Suprapubic skin (tissue), 4 donors: ENCODE results near the gene KCNK5. TPM values are rescaled to one million over a fixed set of nuclear protein-coding genes. Genes with fewer than 3 reads are reported as not detected.
A peak's percentile ranks its signal among the peaks of the same experiment; 100 is the strongest.

Source experiments
- DNase-seq, 2 donors: peaks; one replicate each; pipeline ENCODE4 v3.0.0-alpha.2; 2019; ENCODE audit warnings: low spot score in 2 of 2
- H3K27ac ChIP-seq: fragments of 200-600 bp; sonication (generic); one replicate; pipeline ENCODE4 v1.5.1; 2019
- H3K27me3 ChIP-seq: fragments of 200-600 bp; sonication (generic); one replicate; pipeline ENCODE4 v1.5.1; 2019
- H3K36me3 ChIP-seq: fragments of 200-600 bp; sonication (generic); one replicate; pipeline ENCODE4 v1.5.1; 2019
- H3K4me1 ChIP-seq: fragments of 200-600 bp; sonication (generic); one replicate; pipeline ENCODE4 v1.5.1; 2019
- H3K4me3 ChIP-seq: fragments of 200-600 bp; sonication (generic); one replicate; pipeline ENCODE4 v1.5.1; 2019; ENCODE audit warnings: mild to moderate bottlenecking
- H3K9me3 ChIP-seq: fragments of 200-600 bp; sonication (generic); one replicate; pipeline ENCODE4 v1.5.1; 2019
- CTCF ChIP-seq, 2 donors: fragments of 200-600 bp in 1 of 2; fragments of 450-650 bp in 1 of 2; sonication (generic) in 1 of 2; IDR thresholded peaks; one replicate each; pipeline ENCODE4 v1.5.1; 2016 to 2019; ENCODE audit warnings: antibody characterized with exemption in 2 of 2, mild to moderate bottlenecking in 1 of 2, moderate library complexity in 1 of 2
- EP300 ChIP-seq: sonication (generic); formaldehyde crosslinking; IDR thresholded peaks from one replicate; pipeline ENCODE4 v1.6.1; 2017; ENCODE audit warnings: antibody characterized with exemption
- POLR2A ChIP-seq, 2 donors: fragments of 450-650 bp; IDR thresholded peaks; one replicate each; pipeline ENCODE4 v1.6.1; 2017; ENCODE audit warnings: antibody characterized with exemption in 2 of 2, mild to moderate bottlenecking in 2 of 2, moderate library complexity in 2 of 2
- POLR2AphosphoS5 ChIP-seq, 3 donors: sonication (generic); formaldehyde crosslinking; IDR thresholded peaks; one replicate each; pipeline ENCODE4 v1.6.1; 2017; ENCODE audit warnings: antibody characterized with exemption in 3 of 3
- WGBS: methylation state at CpG from one replicate; pipeline ENCODE4 v1.1.5; 2018; 5-methylcytosine and 5-hydroxymethylcytosine counted together
- total RNA-seq, 4 donors: library from RNA; depleted of rRNA; stranded (reverse); fragments of >200 nt; gene quantifications; one replicate each; pipeline ENCODE4 v1.1.0, GENCODE V29; 2016

The KCNK5 gene
- total RNA-seq, 4 donors from 2014 or later: 18.6 to 43.9 (median 26.3) TPM

- peak; percentile 72 to 88 for DNase-seq
- TF ChIP-seq POLR2AphosphoS5 (IDR thresholded peaks at IDR 0.05) (no peak), CTCF (IDR thresholded peaks at IDR 0.05) (peak; percentile 69 to 89)
- Histone ChIP-seq H3K4me1 (peaks cover 8% of the 10 kb centered on the region), H3K36me3 (no peaks in the 10 kb centered on the region), H3K4me3 (no peak overlapping the region), H3K9me3 (no peaks in the 10 kb centered on the region), H3K27ac (no peak overlapping the region), H3K27me3 (peaks cover 11% of the 10 kb centered on the region)
- 61% methylated on average over 10 of the region's 20 CpGs for WGBS
These were observed 62.9 kb downstream of the KCNK5 start for GRCh38 chr6:39166189-39166911.

- peak in 1 of 2 donors; percentile 32 for DNase-seq
- H3K27me3 ChIP-seq: peaks cover 5% of the 10 kb centered on the region
- WGBS: 51% methylated on average over 3 of the region's 3 CpGs
- no peak overlapping the region for H3K4me3 ChIP-seq
- no peaks in the 10 kb centered on the region for H3K9me3 ChIP-seq
- H3K27ac ChIP-seq: no peak overlapping the region
- no peaks in the 10 kb centered on the region for H3K4me1 ChIP-seq
- no peak for TF ChIP-seq CTCF (IDR thresholded peaks at IDR 0.05)
- no peak for TF ChIP-seq POLR2A (IDR thresholded peaks at IDR 0.05)
- no peak for TF ChIP-seq POLR2AphosphoS5 (IDR thresholded peaks at IDR 0.05)
- no peak for TF ChIP-seq EP300
- no peaks in the 10 kb centered on the region for H3K36me3 ChIP-seq
These were observed 71.8 kb downstream of the KCNK5 start for GRCh38 chr6:39157511-39157910.

DNA sequence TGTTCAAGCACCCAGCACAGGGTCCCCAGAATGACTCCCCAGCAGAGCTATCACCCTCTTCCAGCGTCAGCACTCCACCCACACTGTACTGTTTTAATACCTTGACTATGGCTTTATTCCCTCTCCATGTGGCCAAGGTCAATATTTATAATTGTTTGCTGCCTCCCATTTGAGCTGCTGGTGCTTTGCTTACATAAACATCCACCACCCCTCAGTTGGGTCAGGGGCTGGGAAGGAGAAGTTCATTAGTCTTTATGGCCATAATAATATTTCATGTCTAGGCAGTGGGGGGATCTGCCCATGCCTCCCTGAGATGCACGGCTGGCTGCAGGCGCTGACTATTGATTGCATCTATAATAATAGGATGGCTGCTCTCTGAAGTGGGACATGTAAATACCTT lies 72.5 kb downstream of the KCNK5 start:
- Histone ChIP-seq H3K27ac (no peak overlapping the region), H3K36me3 (no peaks in the 10 kb centered on the region), H3K9me3 (no peaks in the 10 kb centered on the region), H3K4me1 (no peaks in the 10 kb centered on the region), H3K4me3 (no peak overlapping the region), H3K27me3 (peaks cover 12% of the 10 kb centered on the region)
- WGBS: 83% methylated on average over 3 of the region's 3 CpGs
- peak in 1 of 2 donors; percentile 29 for DNase-seq
- TF ChIP-seq POLR2A (IDR thresholded peaks at IDR 0.05) (no peak), EP300 (no peak), CTCF (IDR thresholded peaks at IDR 0.05) (no peak), POLR2AphosphoS5 (IDR thresholded peaks at IDR 0.05) (no peak)

DNA sequence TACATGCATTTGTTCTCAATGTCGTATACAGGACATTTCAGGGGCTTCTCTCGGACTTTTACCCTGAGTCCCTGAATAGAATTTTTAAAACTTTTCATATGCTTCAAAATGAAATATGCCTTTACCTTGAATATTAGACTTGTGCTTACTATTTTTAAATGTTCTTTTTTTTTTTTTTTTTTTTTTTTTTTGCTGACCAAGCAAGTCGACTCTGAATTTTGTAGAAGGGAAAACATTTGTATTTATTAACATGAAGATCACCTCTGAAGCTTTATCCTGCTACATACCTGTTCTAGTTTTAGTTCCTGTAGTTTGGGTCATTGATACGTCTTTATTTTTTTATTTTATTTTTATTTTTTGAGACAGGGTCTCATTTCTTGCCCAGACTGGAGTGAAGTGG lies 74.6 kb downstream of the KCNK5 start:
- Histone ChIP-seq H3K9me3 (no peaks in the 10 kb centered on the region), H3K27me3 (peaks cover 18% of the 10 kb centered on the region), H3K27ac (no peak overlapping the region), H3K4me3 (no peak overlapping the region), H3K36me3 (no peaks in the 10 kb centered on the region), H3K4me1 (no peaks in the 10 kb centered on the region)
- no peak for DNase-seq
- no peak for TF ChIP-seq POLR2AphosphoS5 (IDR thresholded peaks at IDR 0.05)
- no peak for TF ChIP-seq POLR2A (IDR thresholded peaks at IDR 0.05)
- no peak for TF ChIP-seq EP300
- TF ChIP-seq CTCF (IDR thresholded peaks at IDR 0.05): no peak
- 79% methylated on average over 4 of the region's 4 CpGs for WGBS

DNA sequence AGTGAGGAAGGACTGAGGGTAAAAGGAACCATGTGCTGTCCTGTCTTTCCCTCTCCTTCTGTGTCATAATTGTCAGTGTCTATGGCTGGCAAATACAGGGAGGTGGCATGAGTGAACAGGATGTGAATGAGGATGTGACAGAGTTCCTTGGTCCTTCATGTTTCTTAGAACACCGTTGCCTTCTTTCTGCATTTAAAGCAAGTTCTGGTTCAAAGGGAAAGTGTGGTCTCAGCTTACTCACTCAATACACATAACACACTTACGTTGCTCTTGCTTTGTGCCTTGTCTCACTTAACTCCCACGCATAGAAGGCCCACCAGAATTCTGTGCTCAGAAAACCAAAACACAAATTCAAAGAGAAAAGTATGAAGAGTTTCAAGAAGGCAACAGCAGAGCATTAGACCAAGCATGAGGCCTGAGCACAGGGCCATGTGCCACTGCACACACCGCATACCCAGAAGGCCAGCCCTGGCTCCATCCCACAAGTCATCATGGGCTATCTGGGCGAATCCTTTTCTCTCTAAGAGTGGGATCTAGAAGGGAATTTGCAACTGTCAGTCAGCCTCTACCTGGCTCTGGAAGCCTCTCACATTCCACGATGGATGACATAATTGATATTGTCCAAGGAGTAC lies 75.4 kb downstream of the KCNK5 start:
- no peaks in the 10 kb centered on the region for H3K9me3 ChIP-seq
- WGBS: 87% methylated on average over 6 of the region's 6 CpGs
- peak in 1 of 2 donors; percentile 28 for DNase-seq
- H3K27ac ChIP-seq: no peak overlapping the region
- H3K36me3 ChIP-seq: no peaks in the 10 kb centered on the region
- TF ChIP-seq CTCF (IDR thresholded peaks at IDR 0.05) (no peak), POLR2AphosphoS5 (IDR thresholded peaks at IDR 0.05) (no peak), EP300 (no peak), POLR2A (IDR thresholded peaks at IDR 0.05) (no peak)
- no peaks in the 10 kb centered on the region for H3K4me1 ChIP-seq
- peaks cover 23% of the 10 kb centered on the region for H3K27me3 ChIP-seq
- H3K4me3 ChIP-seq: no peak overlapping the region
